HG02943 (cell line): ENCODE results near the gene BCAR1.

Experiments used
- ATAC-seq: cut with Tn5 transposase; IDR thresholded peaks from one replicate; pipeline ENCODE4 v1.9.1; 2021; ENCODE audit warnings: mild to moderate bottlenecking, low read depth, moderate library complexity; ENCODE audit not compliant: unreplicated experiment

BCAR1 gene

GRCh38 chr16:75257886-75258806 lies 6.7 kb upstream of the BCAR1 start:
- no peak for ATAC-seq

- no peak for ATAC-seq
Observed at GRCh38 chr16:75256696-75257343, 5.4 kb upstream of the BCAR1 start.

GRCh38 chr16:75256059-75256571 lies 4.7 kb upstream of the BCAR1 start:
- no peak for ATAC-seq

GRCh38 chr16:75254359-75254837 lies 3.0 kb upstream of the BCAR1 start:
- ATAC-seq = no peak

- ATAC-seq = no peak
Observed at GRCh38 chr16:75252946-75253911, 1.8 kb upstream of the BCAR1 start.

GRCh38 chr16:75252049-75252864 lies 833 bp upstream of the BCAR1 start:
- no peak for ATAC-seq

- ATAC-seq = peak; percentile 49
Observed at GRCh38 chr16:75250809-75251279, 580 bp downstream of the BCAR1 start.

GRCh38 chr16:75250089-75250808 lies 1.2 kb downstream of the BCAR1 start:
- ATAC-seq = peak; percentile 3

- no peak for ATAC-seq
Observed at GRCh38 chr16:75249441-75249840, 2.0 kb downstream of the BCAR1 start.

- ATAC-seq = no peak
Observed at GRCh38 chr16:75248536-75249380, 2.7 kb downstream of the BCAR1 start.

GRCh38 chr16:75248142-75248535 lies 3.3 kb downstream of the BCAR1 start:
- ATAC-seq = no peak

- ATAC-seq = no peak
Observed at GRCh38 chr16:75247249-75247648, 4.2 kb downstream of the BCAR1 start.

- no peak for ATAC-seq
Observed at GRCh38 chr16:75246504-75247205, 4.8 kb downstream of the BCAR1 start.

- ATAC-seq = no peak
Observed at GRCh38 chr16:75244844-75245758, 6.3 kb downstream of the BCAR1 start.

- ATAC-seq = no peak
Observed at GRCh38 chr16:75244225-75244809, 7.1 kb downstream of the BCAR1 start.
